NCI-H2081 treated with DMSO at 0.1 percent for 48 hours (cell line): Measurements from ENCODE around the gene ABCA6.
"Not testable (repeated sequence)": the region's sequence is repeated elsewhere in the genome, so short reads cannot be mapped to it uniquely, and the experiment has no call there.

Experiments used
- DNase-seq: peaks from one replicate; lab custom pipeline; 2025; lab: John Stamatoyannopoulos, UW

ABCA6 gene

DNA sequence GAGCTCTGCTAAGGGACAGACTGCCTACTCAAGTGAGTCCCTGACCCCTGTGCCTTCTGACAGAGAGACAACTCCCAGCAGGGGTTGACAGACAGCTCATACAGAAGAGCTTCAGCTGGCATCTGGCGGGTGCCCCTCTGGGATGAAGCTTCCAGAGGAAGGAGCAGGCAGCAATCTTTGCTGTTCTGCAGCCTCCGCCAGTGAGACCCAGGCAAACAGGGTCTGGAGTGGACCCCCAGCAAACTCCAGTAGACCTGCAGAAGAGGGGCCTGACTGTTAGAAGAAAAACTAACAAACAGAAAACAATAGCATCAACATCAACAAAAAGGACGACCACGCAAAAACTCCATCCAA is 70.5 kb downstream of the ABCA6 start:
- not testable (repeated sequence) for DNase-seq

DNA sequence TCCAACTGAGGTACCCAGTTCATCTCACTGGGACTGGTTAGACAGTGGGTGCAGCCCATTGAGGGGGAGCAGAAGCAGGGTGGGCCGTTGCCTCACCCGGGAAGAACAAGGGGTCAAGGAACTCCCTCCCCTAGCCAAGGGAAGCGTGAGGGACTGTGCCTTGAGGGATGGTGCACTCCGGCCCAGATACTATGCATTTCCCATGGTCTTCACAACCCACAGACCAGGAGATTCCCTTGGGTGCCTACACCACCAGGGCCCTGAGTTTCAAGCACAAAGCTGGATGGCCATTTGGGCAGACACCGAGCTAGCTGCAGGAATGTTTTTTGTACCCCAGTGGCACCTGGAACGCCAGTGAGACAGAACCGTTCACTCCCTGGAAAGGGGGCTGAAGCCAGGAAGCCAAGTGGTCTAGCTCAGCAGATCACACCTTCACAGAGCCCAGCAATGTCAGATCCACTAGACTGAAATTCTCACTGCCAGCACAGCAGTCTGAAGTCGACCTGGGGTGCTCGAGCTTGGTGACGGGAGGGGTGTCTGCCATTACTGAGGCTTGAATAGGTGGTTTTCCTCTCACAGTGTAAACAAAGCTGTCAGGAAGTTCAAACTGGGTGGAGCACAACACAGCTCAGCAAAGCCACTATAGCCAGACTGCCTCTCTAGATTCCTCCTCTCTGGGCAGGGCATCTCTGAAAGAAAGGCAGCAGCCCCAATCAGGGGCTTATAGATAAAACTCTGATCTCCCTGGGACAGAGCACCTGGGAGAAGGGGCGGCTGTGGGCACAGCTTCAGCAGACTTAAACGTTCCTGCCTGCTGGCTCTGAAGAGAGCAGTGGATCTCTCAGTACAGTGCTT is 71.1 kb downstream of the ABCA6 start:
- not testable (repeated sequence) for DNase-seq

DNA sequence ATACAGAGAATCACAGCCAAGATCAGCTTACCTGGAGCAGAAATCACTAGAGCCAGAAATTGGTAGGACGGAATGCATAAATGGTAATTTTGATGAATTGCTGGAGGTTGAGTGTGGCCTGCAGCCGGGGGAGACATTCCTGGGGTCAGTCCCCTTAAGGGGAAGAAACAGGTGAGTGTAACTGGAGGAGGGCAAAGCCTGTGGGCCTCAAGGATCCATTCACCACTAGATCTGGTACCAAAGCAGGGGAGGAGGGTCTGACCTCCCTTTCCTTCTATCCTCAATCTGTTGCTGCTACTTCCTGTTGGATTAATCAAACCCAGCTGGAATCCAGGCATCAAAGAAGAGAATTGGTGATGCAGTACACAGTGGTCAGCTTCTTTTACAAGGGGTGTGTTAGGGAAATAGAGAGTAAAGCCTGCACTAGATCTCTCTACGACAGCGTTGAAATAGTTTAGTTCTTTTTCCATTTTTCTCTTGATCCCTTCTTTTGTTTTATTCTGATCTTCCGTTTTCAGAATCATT is 72.4 kb downstream of the ABCA6 start:
- no peak for DNase-seq

GRCh38 chr17:69067274-69068047 is 74.2 kb downstream of the ABCA6 start:
- DNase-seq = no peak

DNA sequence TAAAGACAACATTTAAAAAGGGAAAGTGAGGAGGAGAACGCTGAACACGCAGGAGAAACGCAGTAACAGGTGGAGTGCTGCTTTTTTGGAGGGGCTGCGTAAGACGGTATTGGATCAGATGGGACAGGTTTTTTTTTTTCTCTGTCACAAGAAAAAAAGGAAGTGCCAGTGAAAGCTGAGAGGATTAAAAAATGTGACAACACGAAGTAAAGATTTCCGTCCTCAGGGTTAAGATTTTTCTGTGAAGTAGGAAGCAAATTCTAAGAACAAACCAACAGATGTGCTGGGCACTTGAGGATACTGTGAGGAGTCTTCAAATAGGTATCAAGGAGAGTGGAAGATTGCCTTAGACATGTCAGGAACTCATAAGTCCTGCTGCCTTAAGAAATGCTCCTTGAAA is 75.2 kb downstream of the ABCA6 start:
- no peak for DNase-seq

DNA sequence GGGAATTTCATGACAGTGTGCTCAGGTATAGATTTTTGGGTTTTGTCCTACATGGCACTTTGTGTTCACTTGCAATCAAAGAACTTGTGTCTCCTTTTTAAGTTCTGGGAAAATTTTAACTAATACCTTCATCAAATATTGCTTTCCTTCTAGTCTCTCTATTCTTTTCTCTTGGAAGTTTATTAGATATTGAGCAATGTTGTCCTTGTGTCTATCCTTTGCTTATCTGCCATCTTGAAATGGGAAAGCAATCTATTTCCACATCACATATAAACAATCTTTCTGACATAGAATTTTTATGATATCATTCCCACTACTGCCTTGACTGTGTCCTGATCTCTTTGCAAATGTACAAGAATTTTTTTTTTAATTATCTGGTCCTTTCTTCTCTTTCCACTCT is 76.6 kb downstream of the ABCA6 start:
- DNase-seq = no peak

- no peak for DNase-seq
Measured at GRCh38 chr17:69064476-69064875, 77.2 kb downstream of the ABCA6 start.

- no peak for DNase-seq
Measured at GRCh38 chr17:69064001-69064400, 77.7 kb downstream of the ABCA6 start.

- no peak for DNase-seq
Measured at GRCh38 chr17:69062860-69063581, 78.7 kb downstream of the ABCA6 start.

GRCh38 chr17:69061721-69062556 is 79.8 kb downstream of the ABCA6 start:
- no peak for DNase-seq

GRCh38 chr17:69060822-69061221 is 80.9 kb downstream of the ABCA6 start, which contains the start of gene ABCA9:
TSS of gene ABCA9 (minus strand) at chr17:69060927. CDS start at chr17:69051126, 9,801 bp downstream.
- DNase-seq = no peak

DNA sequence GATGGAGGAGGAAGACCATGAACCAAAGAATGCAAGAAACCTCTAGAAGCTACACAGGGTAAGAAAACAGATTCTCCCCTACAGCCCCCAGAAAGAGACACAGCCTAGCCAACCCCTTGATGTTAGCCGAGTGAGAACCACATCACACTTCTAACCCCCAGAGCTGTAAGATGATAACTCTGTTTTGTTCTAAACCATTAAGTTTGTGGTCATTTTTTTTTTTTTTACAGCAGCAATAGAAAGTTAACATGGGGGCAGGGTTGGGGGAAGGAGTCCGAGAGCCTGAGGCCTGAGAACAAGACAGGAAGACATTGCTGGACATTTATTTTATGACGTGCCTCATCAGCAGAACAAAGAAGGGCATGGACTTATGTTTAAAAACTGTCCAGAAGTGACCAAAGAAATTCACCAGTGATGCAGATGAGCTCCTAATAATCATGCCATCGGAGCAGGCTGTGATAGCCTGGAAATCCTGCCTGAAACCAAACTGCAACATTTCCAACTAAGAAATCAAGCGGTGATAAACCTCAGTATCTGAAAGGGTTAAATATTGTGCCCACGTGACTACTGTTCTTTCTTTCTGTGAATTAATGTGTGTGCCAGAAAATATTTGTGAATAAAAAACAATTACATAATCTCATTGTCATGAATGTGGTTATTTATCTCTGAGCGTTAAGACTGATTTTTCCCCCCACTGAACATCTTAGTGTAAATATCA is 82.1 kb downstream of the ABCA6 start:
- DNase-seq = no peak

- DNase-seq = no peak
Measured at GRCh38 chr17:69058165-69058564, 83.5 kb downstream of the ABCA6 start.

- DNase-seq = no peak
Measured at GRCh38 chr17:69057280-69057679, 84.4 kb downstream of the ABCA6 start.

DNA sequence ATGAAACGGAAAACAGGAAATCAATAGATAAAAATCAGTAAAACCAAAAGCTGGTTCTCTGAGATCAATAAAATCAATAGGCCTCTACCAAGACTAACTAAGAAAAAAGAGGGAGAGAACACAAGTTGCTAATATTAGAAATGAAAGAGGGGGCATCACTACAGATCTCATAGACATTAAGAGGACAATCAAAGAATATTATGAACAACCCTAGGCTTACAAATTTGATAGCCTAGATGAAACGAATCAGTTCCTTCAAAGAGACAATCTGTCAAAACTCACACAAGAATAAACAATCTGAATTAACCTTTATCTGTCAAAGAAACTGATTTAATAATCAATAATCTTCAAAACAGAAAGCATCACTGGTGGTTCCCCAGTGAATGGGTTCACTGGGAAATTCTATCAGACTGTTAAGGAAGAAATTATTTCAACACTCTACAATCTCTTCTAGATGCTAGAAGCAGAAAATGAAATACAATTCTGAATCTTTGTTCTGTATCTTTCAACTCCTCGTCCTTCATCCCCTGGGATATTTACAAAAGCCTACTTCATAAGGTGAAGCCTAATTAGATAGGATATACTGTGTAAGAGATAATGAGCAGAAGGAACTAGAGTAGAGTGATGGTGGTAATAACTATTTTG is 85.4 kb downstream of the ABCA6 start:
- no peak for DNase-seq

DNA sequence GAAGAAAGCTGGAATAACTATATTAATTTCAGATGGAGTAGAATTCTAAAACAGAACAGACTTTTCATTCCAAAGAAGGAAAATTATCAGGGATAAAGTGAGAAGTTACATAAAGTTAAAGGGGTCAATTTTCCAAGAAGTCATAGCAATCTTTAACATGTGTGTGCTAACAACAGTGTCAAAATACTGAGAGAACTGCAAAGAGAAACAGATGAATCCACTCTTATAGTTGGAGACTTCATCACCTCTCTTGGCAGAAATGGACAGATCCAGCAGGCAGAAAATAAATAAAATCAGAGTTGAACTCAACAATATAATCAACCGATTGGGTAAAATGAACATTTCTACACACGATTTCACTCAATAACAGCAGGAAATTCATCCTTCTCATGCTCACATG is 86.4 kb downstream of the ABCA6 start:
- DNase-seq = no peak

GRCh38 chr17:69050999-69051775 is 90.5 kb downstream of the ABCA6 start:
- no peak for DNase-seq

DNA sequence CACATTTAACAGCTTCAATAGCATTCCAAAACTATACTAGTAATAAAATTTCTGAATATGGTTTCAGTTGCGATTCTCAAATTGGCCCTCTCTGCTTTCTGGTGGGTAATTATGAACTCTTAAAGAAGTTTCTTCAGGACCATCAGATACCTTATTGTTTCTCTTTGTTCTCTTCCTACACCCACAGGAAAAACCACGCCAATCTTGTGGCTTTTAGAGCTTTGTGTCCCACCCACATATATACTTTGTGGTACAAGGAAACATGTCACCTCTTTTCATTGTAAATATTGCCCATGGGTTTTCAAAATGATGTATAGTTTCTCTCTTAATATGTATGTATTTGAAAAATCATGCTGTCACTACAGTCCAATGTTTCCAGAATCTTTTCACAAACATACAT is 93.1 kb downstream of the ABCA6 start:
- no peak for DNase-seq
